OCI-LY1 (cell line): ENCODE data around the gene RPS6KA2.

Experiments
- H2AFZ ChIP-seq: fragments of 200-600 bp; sonication (generic), shearing (Covaris generic); 2 replicates; pipeline ENCODE4 v1.6.0; 2014; ENCODE audit warnings: antibody characterized with exemption, mild to moderate bottlenecking, low read length
- H3F3A ChIP-seq: fragments of 200-600 bp; sonication (generic), shearing (Covaris generic); 2 replicates; pipeline ENCODE4 v1.6.0; 2014; ENCODE audit warnings: mild to moderate bottlenecking, antibody characterized with exemption, low read length, moderate library complexity; ENCODE audit not compliant: insufficient read depth
- H3K27ac ChIP-seq: fragments of 200-600 bp; sonication (generic); 2 replicates; pipeline ENCODE4 v1.5.1; 2014; ENCODE audit warnings: low read length, mixed run types, mild to moderate bottlenecking, low read depth; ENCODE audit not compliant: poor library complexity, severe bottlenecking
- H3K27me3 ChIP-seq: fragments of 200-600 bp; sonication (generic); 2 replicates; pipeline ENCODE4 v1.6.0; 2014; ENCODE audit warnings: antibody characterized with exemption, mild to moderate bottlenecking, low read length, moderate library complexity; ENCODE audit not compliant: insufficient read depth
- H3K36me3 ChIP-seq: fragments of 200-600 bp; sonication (generic); 2 replicates; pipeline ENCODE4 v1.6.1; 2014; ENCODE audit warnings: mild to moderate bottlenecking, antibody characterized with exemption, low read length, moderate library complexity, mixed read lengths; ENCODE audit not compliant: insufficient read depth
- H3K4me1 ChIP-seq: fragments of 200-600 bp; sonication (generic); 2 replicates; pipeline ENCODE4 v1.5.1; 2014; ENCODE audit warnings: mild to moderate bottlenecking, low read length, moderate library complexity; ENCODE audit not compliant: insufficient read depth, severe bottlenecking
- H3K4me2 ChIP-seq: fragments of 200-600 bp; sonication (generic), shearing (Covaris generic); 2 replicates; pipeline ENCODE4 v1.6.1; 2014; ENCODE audit warnings: low read length
- H3K4me3 ChIP-seq: fragments of 200-600 bp; sonication (generic); 2 replicates; pipeline ENCODE4 v1.5.1; 2014; ENCODE audit warnings: low read length, low read depth, mild to moderate bottlenecking, mixed read lengths; ENCODE audit not compliant: poor library complexity, severe bottlenecking
- H3K79me2 ChIP-seq: fragments of 200-600 bp; shearing (Covaris generic); 2 replicates; pipeline ENCODE4 v1.6.1; 2016; ENCODE audit warnings: mixed run types, low read length, mixed read lengths; ENCODE audit not compliant: insufficient read depth
- H3K9ac ChIP-seq: fragments of 200-600 bp; sonication (generic), shearing (Covaris generic); 2 replicates; pipeline ENCODE4 v1.6.1; 2014; ENCODE audit warnings: mild to moderate bottlenecking, low read length, mixed read lengths
- H3K9me2 ChIP-seq: fragments of 200-600 bp; sonication (generic), shearing (Covaris generic); 2 replicates; pipeline ENCODE4 v1.6.1; 2014; ENCODE audit warnings: low read depth, mild to moderate bottlenecking, low read length, mixed read lengths
- H3K9me3 ChIP-seq: fragments of 200-600 bp; shearing (Covaris generic); 2 replicates; pipeline ENCODE4 v1.6.1; 2014; ENCODE audit warnings: low read length, mixed read lengths
- H4K20me1 ChIP-seq: fragments of 200-600 bp; sonication (generic), shearing (Covaris generic); 2 replicates; pipeline ENCODE4 v1.6.0; 2016; ENCODE audit warnings: mild to moderate bottlenecking, low read length; ENCODE audit not compliant: insufficient read depth
- EZH2 ChIP-seq: fragments of 200-600 bp; sonication (generic), shearing (Covaris generic); IDR thresholded peaks from 2 replicates; pipeline ENCODE4 v1.8.0; 2017; ENCODE audit warnings: borderline replicate concordance, mixed run types, mild to moderate bottlenecking, antibody characterized with exemption, low read length, moderate library complexity, mixed read lengths
- TF ChIP-seq, protein P1 (sequence below): fragments of 200-600 bp; sonication (generic), shearing (Covaris generic); IDR thresholded peaks from 2 replicates; pipeline ENCODE4 v1.5.1; 2017; ENCODE audit warnings: mild to moderate bottlenecking, antibody characterized with exemption, low read length, moderate library complexity, mixed read lengths

Gene RPS6KA2

DNA sequence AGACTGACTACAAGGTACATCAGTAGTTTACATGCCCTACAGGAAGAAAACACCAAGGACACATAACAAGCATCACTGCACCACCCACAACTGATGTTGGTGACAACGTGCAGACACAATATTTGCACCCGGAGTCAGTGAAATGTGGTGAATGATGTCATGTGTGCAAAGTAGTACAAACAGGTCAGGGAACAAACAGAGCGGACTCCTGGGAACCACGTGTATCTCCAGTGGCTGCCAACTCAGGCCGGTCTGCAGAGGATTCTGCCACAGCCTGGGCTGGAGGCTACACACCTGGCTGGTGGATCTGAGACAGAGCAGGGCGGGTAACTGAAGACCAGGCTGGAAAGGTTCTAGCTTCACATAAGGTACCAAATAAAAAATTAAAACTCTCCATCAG, 28.2 kb upstream of the RPS6KA2 start:
- Histone ChIP-seq H3K27ac (no peak overlapping the region), H3K79me2 (no peaks in the 10 kb centered on the region)

DNA sequence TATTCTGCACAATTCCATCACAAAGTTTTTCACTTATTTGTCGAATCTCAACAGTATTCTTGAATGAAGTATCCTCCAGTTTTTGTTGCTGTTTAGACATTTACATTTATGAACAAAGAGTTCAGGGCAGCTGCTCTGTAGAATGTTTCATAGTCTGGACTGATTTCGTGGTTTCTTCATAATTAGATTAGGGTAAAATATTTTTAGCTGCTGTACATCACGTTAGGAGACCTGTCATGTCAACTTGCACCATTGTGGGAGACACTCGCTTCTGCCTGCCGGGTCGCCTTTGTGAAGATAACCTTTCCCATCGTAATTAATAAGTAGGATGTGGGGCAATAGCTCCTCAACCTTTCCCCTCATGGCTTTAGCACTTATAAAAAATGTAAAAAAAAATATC, 27.5 kb upstream of the RPS6KA2 start:
- Histone ChIP-seq H3K4me3 (no peak overlapping the region), H3K27ac (no peak overlapping the region), H3K4me2 (no peak overlapping the region)

More for the DNA sequence above, 28.2 kb upstream of the RPS6KA2 start:
- Histone ChIP-seq H3K9me2 (no peaks in the 10 kb centered on the region), H3K9ac (no peak overlapping the region), H4K20me1 (no peaks in the 10 kb centered on the region), H3K4me2 (no peak overlapping the region), H3F3A (no peaks in the 10 kb centered on the region), H3K36me3 (no peaks in the 10 kb centered on the region), H3K27me3 (no peaks in the 10 kb centered on the region), H3K4me1 (no peaks in the 10 kb centered on the region), H3K4me3 (no peak overlapping the region), H3K9me3 (no peaks in the 10 kb centered on the region), H2AFZ (no peak overlapping the region)
- no peak for TF ChIP-seq EZH2
- TF ChIP-seq, protein P1, sequence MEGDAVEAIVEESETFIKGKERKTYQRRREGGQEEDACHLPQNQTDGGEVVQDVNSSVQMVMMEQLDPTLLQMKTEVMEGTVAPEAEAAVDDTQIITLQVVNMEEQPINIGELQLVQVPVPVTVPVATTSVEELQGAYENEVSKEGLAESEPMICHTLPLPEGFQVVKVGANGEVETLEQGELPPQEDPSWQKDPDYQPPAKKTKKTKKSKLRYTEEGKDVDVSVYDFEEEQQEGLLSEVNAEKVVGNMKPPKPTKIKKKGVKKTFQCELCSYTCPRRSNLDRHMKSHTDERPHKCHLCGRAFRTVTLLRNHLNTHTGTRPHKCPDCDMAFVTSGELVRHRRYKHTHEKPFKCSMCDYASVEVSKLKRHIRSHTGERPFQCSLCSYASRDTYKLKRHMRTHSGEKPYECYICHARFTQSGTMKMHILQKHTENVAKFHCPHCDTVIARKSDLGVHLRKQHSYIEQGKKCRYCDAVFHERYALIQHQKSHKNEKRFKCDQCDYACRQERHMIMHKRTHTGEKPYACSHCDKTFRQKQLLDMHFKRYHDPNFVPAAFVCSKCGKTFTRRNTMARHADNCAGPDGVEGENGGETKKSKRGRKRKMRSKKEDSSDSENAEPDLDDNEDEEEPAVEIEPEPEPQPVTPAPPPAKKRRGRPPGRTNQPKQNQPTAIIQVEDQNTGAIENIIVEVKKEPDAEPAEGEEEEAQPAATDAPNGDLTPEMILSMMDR = no peak

DNA sequence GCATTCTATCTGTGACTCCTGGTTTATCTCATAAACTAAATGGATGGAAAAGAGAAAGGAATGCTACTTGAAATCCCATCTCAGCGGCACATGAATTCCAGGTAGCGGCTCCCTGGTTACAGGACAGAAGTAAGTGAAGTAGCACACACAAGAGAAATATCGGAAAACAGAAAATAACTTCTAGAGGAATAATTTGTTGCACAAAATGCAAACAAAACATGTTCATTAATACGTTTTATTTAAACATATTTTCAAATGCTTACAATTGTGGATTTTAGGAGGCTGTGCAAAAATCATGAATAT, 26.5 kb upstream of the RPS6KA2 start:
- TF ChIP-seq, protein P1 = no peak
- TF ChIP-seq EZH2 = no peak
- Histone ChIP-seq H2AFZ (no peak overlapping the region), H3K9ac (no peak overlapping the region), H3K36me3 (no peaks in the 10 kb centered on the region), H3K4me2 (no peak overlapping the region), H4K20me1 (no peaks in the 10 kb centered on the region), H3K4me3 (no peak overlapping the region), H3K27ac (no peak overlapping the region), H3K9me2 (no peaks in the 10 kb centered on the region), H3K9me3 (no peaks in the 10 kb centered on the region), H3K27me3 (no peaks in the 10 kb centered on the region), H3F3A (no peaks in the 10 kb centered on the region), H3K79me2 (no peaks in the 10 kb centered on the region), H3K4me1 (no peaks in the 10 kb centered on the region)

More for the DNA sequence above, 27.5 kb upstream of the RPS6KA2 start:
- no peaks in the 10 kb centered on the region for H3K4me1 ChIP-seq
- H3K9me2 ChIP-seq = no peaks in the 10 kb centered on the region
- H2AFZ ChIP-seq = no peak overlapping the region
- H4K20me1 ChIP-seq = no peaks in the 10 kb centered on the region
- no peaks in the 10 kb centered on the region for H3K27me3 ChIP-seq
- no peak for TF ChIP-seq EZH2
- TF ChIP-seq, protein P1 = no peak
- no peak overlapping the region for H3K9ac ChIP-seq
- H3K36me3 ChIP-seq = no peaks in the 10 kb centered on the region
- H3F3A ChIP-seq = no peaks in the 10 kb centered on the region
- H3K79me2 ChIP-seq = no peaks in the 10 kb centered on the region
- H3K9me3 ChIP-seq = no peaks in the 10 kb centered on the region
